Mammary epithelial cell (primary cell): ENCODE data around the gene GPR137C.

ENCODE experiments used
- CTCF ChIP-seq, 2 donors: IDR thresholded peaks in 1 of 2; conservative IDR thresholded peaks in 1 of 2; 2 replicates each; pipeline ENCODE4 v1.5.1; 2011 to 2012; ENCODE audit warnings: inconsistent platforms in 2 of 2, low read length in 2 of 2, mild to moderate bottlenecking in 2 of 2, control low read depth in 1 of 2, low read depth in 1 of 2; ENCODE audit not compliant: insufficient read depth in 1 of 2; ENCODE audit errors: extremely low read depth in 1 of 2
- EZH2 ChIP-seq: IDR thresholded peaks from 2 replicates; pipeline ENCODE4 v1.6.1; 2012; ENCODE audit warnings: low read length, inconsistent platforms, borderline replicate concordance

GRCh38 chr14:52602131-52602530 lies 49.5 kb downstream of the GPR137C start:
- TF ChIP-seq CTCF (conservative IDR thresholded peaks at IDR 0.05 in 1 of 2, IDR thresholded peaks at IDR 0.05 in 1 of 2; ENCODE audit: extremely low read depth in 1 of 2, insufficient read depth in 1 of 2, low read depth in 1 of 2, low read length in 2 of 2) (no peak), EZH2 (no peak)
